GM18502 (cell line): ENCODE results near the gene HDDC3.

Experiments
- ATAC-seq: cut with Tn5 transposase; IDR thresholded peaks from one replicate; pipeline ENCODE4 v1.9.1; 2021; ENCODE audit warnings: mild to moderate bottlenecking; ENCODE audit not compliant: unreplicated experiment, poor library complexity

Gene HDDC3

DNA sequence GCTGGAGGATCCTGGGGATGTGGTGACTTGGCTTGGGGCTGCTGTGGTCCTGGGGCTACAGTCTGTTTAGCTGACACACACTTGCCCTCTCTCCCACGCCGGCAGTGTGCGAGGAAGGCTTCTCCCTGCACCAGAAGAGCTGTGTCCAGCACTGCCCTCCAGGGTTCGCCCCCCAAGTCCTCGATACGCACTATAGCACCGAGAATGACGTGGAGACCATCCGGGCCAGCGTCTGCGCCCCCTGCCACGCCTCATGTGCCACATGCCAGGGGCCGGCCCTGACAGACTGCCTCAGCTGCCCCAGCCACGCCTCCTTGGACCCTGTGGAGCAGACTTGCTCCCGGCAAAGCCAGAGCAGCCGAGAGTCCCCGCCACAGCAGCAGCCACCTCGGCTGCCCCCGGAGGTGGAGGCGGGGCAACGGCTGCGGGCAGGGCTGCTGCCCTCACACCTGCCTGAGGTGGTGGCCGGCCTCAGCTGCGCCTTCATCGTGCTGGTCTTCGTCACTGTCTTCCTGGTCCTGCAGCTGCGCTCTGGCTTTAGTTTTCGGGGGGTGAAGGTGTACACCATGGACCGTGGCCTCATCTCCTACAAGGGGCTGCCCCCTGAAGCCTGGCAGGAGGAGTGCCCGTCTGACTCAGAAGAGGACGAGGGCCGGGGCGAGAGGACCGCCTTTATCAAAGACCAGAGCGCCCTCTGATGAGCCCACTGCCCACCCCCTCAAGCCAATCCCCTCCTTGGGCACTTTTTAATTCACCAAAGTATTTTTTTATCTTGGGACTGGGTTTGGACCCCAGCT, 51.0 kb downstream of the HDDC3 start:
- ATAC-seq, result no peak

DNA sequence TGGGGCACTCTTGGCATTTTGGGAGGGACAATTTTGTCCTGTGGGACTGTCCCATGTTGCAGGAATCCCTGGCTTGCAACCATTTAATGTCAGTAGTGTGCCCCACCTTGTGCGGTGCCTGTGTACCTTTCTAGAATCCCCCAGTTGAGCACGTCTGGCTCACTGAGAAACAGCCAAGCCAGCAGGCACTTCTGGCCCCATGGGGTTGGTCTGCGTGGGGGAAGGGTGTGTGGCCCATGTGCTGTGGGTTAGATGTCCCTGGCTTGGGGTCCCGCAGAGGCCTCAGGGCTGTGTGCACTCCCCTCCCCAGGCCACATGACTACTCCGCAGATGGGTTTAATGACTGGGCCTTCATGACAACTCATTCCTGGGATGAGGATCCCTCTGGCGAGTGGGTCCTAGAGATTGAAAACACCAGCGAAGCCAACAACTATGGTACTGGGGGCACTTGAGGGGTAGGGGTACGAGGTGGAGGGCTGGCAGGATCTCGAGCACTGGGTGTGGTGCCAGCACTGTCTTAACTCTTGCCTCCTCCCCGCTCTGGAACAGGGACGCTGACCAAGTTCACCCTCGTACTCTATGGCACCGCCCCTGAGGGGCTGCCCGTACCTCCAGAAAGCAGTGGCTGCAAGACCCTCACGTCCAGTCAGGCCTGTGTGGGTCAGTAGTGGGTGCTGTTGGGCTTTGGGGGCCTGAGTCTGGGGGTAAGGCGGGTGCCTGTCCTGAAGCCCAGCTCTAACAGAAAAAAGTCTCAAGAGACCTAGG, 51.8 kb downstream of the HDDC3 start:
- ATAC-seq, result no peak
